ENCODE measurements around the gene PBOV1.

DNA sequence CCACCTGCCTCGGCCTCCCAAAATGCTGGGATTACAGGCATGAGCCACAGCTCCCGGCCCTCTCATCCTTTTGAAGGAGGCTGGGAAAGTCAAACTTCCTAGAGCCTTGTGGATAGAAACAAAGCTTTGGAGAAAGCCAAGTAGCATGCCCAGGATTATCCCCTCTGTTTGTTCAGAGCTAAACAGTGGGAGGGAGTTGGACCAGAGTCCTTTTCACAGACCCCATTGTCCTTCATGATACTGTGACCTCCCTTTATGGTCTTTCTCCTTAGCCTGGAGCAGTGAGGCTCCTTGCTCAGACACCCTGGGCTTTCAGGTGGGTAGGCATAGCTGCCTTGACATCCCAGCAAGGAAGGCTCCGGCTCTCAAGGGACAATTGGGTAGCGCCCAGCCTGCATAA, 31.1 kb downstream of the PBOV1 start:
- TF ChIP-seq CTCF (IDR thresholded peaks at IDR 0.05) (no peak), POLR2A (IDR thresholded peaks at IDR 0.05) (no peak), EP300 (IDR thresholded peaks at IDR 0.05) (no peak)
